GM23338 (cell line): ENCODE data around the gene BCAM. TPM values are rescaled to one million over a fixed set of nuclear protein-coding genes. Genes with fewer than 3 reads are reported as not detected.

Experiments used
- ATAC-seq: fragments of 200-7000 bp; cut with Tn5 transposase; 3 replicates; pipeline ENCODE4 v1.9.1; 2020
- DNase-seq: peaks from one replicate; pipeline ENCODE4 v3.0.0-alpha.2; 2015; ENCODE audit warnings: low spot score
- H2AFZ ChIP-seq: fragments of 200-600 bp; sonication (generic); 2 replicates; pipeline ENCODE4 v1.8.0; 2016; ENCODE audit warnings: antibody characterized with exemption, mild to moderate bottlenecking, moderate library complexity
- H3F3A ChIP-seq: fragments of 200-600 bp; sonication (generic); replicated peaks from 2 replicates; pipeline ENCODE4 v1.8.0; 2017; ENCODE audit warnings: antibody characterized with exemption, mixed run types, low read depth
- H3K27ac ChIP-seq: fragments of 200-600 bp; sonication (generic); 2 replicates; pipeline ENCODE4 v1.6.1; 2016; ENCODE audit warnings: low read depth
- H3K27me3 ChIP-seq: fragments of 200-600 bp; sonication (generic); 2 replicates; pipeline ENCODE4 v1.8.0; 2016; ENCODE audit warnings: mild to moderate bottlenecking, mixed run types, moderate library complexity; ENCODE audit not compliant: insufficient read depth
- H3K36me3 ChIP-seq: fragments of 200-600 bp; sonication (generic); 2 replicates; pipeline ENCODE4 v1.8.0; 2016; ENCODE audit warnings: mild to moderate bottlenecking; ENCODE audit not compliant: insufficient read depth
- H3K4me1 ChIP-seq: fragments of 200-600 bp; sonication (generic); 2 replicates; pipeline ENCODE4 v1.8.0; 2016; ENCODE audit warnings: mild to moderate bottlenecking, moderate library complexity; ENCODE audit not compliant: insufficient read depth
- H3K4me2 ChIP-seq: fragments of 200-600 bp; sonication (generic); 2 replicates; pipeline ENCODE4 v1.7.1; 2017; ENCODE audit warnings: mixed run types
- H3K4me3 ChIP-seq: fragments of 200-600 bp; sonication (generic); 2 replicates; pipeline ENCODE4 v1.6.1; 2016; ENCODE audit warnings: mixed run types
- H3K79me2 ChIP-seq: fragments of 200-600 bp; sonication (generic); replicated peaks from 2 replicates; pipeline ENCODE4 v1.8.0; 2017; ENCODE audit warnings: mild to moderate bottlenecking; ENCODE audit not compliant: insufficient read depth
- H3K9me2 ChIP-seq: fragments of 200-600 bp; sonication (generic); 2 replicates; pipeline ENCODE4 v1.8.0; 2017; ENCODE audit not compliant: insufficient read depth
- H4K20me1 ChIP-seq: fragments of 200-600 bp; sonication (generic); replicated peaks from 2 replicates; pipeline ENCODE4 v1.8.0; 2017; ENCODE audit warnings: mild to moderate bottlenecking; ENCODE audit not compliant: insufficient read depth
- H3K27ac Mint-ChIP-seq: 2 replicates; pipeline ENCODE4 v1.8.0; 2020; ENCODE audit warnings: inconsistent platforms, mild to moderate bottlenecking, moderate library complexity, mixed read lengths
- H3K27me3 Mint-ChIP-seq: 3 replicates; pipeline ENCODE4 v1.8.0; 2022; ENCODE audit warnings: low read depth, mild to moderate bottlenecking, moderate library complexity, mixed read lengths, inconsistent platforms; ENCODE audit not compliant: insufficient read depth, poor library complexity
- H3K36me3 Mint-ChIP-seq: 3 replicates; pipeline ENCODE4 v1.8.0; 2021; ENCODE audit warnings: low read depth, mild to moderate bottlenecking, inconsistent platforms, moderate library complexity, mixed read lengths
- H3K4me1 Mint-ChIP-seq: 3 replicates; pipeline ENCODE4 v1.8.0; 2020; ENCODE audit warnings: mild to moderate bottlenecking, inconsistent platforms, mixed read lengths
- H3K4me3 Mint-ChIP-seq: 3 replicates; pipeline ENCODE4 v1.8.0; 2021; ENCODE audit warnings: moderate library complexity, mild to moderate bottlenecking, inconsistent platforms, mixed read lengths
- H3K9me3 Mint-ChIP-seq: 3 replicates; pipeline ENCODE4 v1.8.0; 2020; ENCODE audit warnings: moderate library complexity, mild to moderate bottlenecking, inconsistent platforms, mixed read lengths
- CREB1 ChIP-seq: fragments of 250-450 bp; sonication (Bioruptor Pico); IDR thresholded peaks from 2 replicates; pipeline ENCODE4 v1.5.0; 2020; ENCODE audit warnings: low read depth, mild to moderate bottlenecking, moderate library complexity
- CTCF ChIP-seq, 2 experiments: fragments of 200-600 bp in 1 of 2; sonication (generic) in 1 of 2; conservative IDR thresholded peaks; 2 replicates each; pipeline versions ENCODE4 v1.5.1 to v1.6.1; 2016 to 2017; ENCODE audit warnings: antibody characterized with exemption in 2 of 2, low read depth in 2 of 2, mild to moderate bottlenecking in 2 of 2, moderate library complexity in 1 of 2
- ETS1 ChIP-seq: IDR thresholded peaks from 2 replicates; pipeline ENCODE4 v1.6.1; 2016; ENCODE audit warnings: antibody characterized with exemption
- EZH2phosphoT487 ChIP-seq: fragments of 200-600 bp; sonication (generic); IDR thresholded peaks from one replicate; pipeline ENCODE4 v1.8.1; 2018; ENCODE audit warnings: antibody characterized with exemption; ENCODE audit not compliant: unreplicated experiment
- NANOG ChIP-seq: IDR thresholded peaks from 2 replicates; pipeline ENCODE4 v1.6.1; 2016; ENCODE audit warnings: antibody characterized with exemption, borderline replicate concordance
- REST ChIP-seq: IDR thresholded peaks from one replicate; pipeline ENCODE4 v1.6.1; 2018; ENCODE audit warnings: antibody characterized with exemption; ENCODE audit not compliant: unreplicated experiment
- STAT1 ChIP-seq: IDR thresholded peaks from one replicate; pipeline ENCODE4 v1.6.1; 2016; ENCODE audit warnings: antibody characterized with exemption; ENCODE audit not compliant: unreplicated experiment
- ZNF331 ChIP-seq: fragments of 250-450 bp; sonication (Bioruptor Pico); IDR thresholded peaks from 2 replicates; pipeline ENCODE4 v1.5.0; 2020; ENCODE audit warnings: low read depth, mild to moderate bottlenecking, moderate library complexity
- ZNF462 ChIP-seq: fragments of 250-450 bp; sonication (Bioruptor Pico); IDR thresholded peaks from 2 replicates; pipeline ENCODE4 v1.5.0; 2020; ENCODE audit warnings: mild to moderate bottlenecking, moderate library complexity
- polyA plus RNA-seq: library from polyadenylated mRNA; unstranded; fragments of >200 nt; fragmentation: Nextera tagmentation; extraction: Ambion mirVana; gene quantifications from 2 replicates; pipeline ENCODE4 v1.2.1, GENCODE V29; 2016
- total RNA-seq: library from RNA; depleted of rRNA; stranded (reverse); fragments of >200 nt; shearing (Covaris generic); gene quantifications from 2 replicates; pipeline ENCODE4 v1.2.3, GENCODE V29; 2014

The BCAM gene
- total and polyA plus RNA-seq, 2 experiments from 2014 or later: 33.3 to 100 TPM

- TF ChIP-seq ZNF462 (CRISPR knock-in tag): no peak
- TF ChIP-seq CREB1 (CRISPR knock-in tag): no peak
Observed at GRCh38 chr19:44767295-44768180, 41.4 kb upstream of the BCAM start (continued).

- H3K4me3 ChIP-seq: no peak overlapping the region
- H3K27me3 ChIP-seq: no peaks in the 10 kb centered on the region
- H3K4me3 Mint-ChIP-seq: no peak overlapping the region
- DNase-seq (peak; percentile 99), ATAC-seq (peak; percentile 100)
- peaks cover 4% of the 10 kb centered on the region for H3K4me1 ChIP-seq
- no peaks in the 10 kb centered on the region for H3K4me1 Mint-ChIP-seq
- H3K79me2 ChIP-seq: no peaks in the 10 kb centered on the region
- H3K36me3 Mint-ChIP-seq: no peaks in the 10 kb centered on the region
- peak overlapping the region; percentile 61 for H2AFZ ChIP-seq
- H3K4me2 ChIP-seq: no peak overlapping the region
- no peaks in the 10 kb centered on the region for H3K9me2 ChIP-seq
- no peaks in the 10 kb centered on the region for H3K36me3 ChIP-seq
- H4K20me1 ChIP-seq: no peaks in the 10 kb centered on the region
- no peaks in the 10 kb centered on the region for H3F3A ChIP-seq
- peaks cover 17% of the 10 kb centered on the region; the same call in 2 of the 3 replicates for H3K9me3 Mint-ChIP-seq
- no peak overlapping the region for H3K27ac ChIP-seq
- no peak for TF ChIP-seq CREB1 (CRISPR knock-in tag)
- TF ChIP-seq NANOG: no peak
- TF ChIP-seq STAT1: no peak
- no peak for TF ChIP-seq REST
- no peak for TF ChIP-seq EZH2phosphoT487
- TF ChIP-seq ZNF331: no peak
- no peak for TF ChIP-seq ETS1
- TF ChIP-seq CTCF (conservative IDR thresholded peaks at IDR 0.05; ENCODE audit: low read depth in 2 of 2): peak; percentile 81 to 89
- no peak overlapping the region; the same call in 1 of the 2 replicates for H3K27ac Mint-ChIP-seq
- H3K27me3 Mint-ChIP-seq: peaks cover 20% of the 10 kb centered on the region
Observed at GRCh38 chr19:44770550-44771257, 38.2 kb upstream of the BCAM start.
